Measurements from ENCODE around the gene ZFP36L1.

- TF ChIP-seq CTCF (conservative IDR thresholded peaks at IDR 0.05; ENCODE audit: low read length) = no peak
- TF ChIP-seq EZH2phosphoT487 (IDR thresholded peaks at IDR 0.05; ENCODE audit: borderline replicate concordance) = no peak
Observed at GRCh38 chr14:68770553-68771286, 22.1 kb downstream of the ZFP36L1 start.

All from Loucy (cell line).